HG02678 (cell line): ENCODE data around the gene ARID4A.
"Not testable (repeated sequence)": the region's sequence is repeated elsewhere in the genome, so short reads cannot be mapped to it uniquely, and the experiment has no call there.

ENCODE experiments used
- ATAC-seq: cut with Tn5 transposase; IDR thresholded peaks from one replicate; pipeline ENCODE4 v1.9.1; 2021; ENCODE audit warnings: mild to moderate bottlenecking, moderate library complexity; ENCODE audit not compliant: unreplicated experiment

The ARID4A gene

DNA sequence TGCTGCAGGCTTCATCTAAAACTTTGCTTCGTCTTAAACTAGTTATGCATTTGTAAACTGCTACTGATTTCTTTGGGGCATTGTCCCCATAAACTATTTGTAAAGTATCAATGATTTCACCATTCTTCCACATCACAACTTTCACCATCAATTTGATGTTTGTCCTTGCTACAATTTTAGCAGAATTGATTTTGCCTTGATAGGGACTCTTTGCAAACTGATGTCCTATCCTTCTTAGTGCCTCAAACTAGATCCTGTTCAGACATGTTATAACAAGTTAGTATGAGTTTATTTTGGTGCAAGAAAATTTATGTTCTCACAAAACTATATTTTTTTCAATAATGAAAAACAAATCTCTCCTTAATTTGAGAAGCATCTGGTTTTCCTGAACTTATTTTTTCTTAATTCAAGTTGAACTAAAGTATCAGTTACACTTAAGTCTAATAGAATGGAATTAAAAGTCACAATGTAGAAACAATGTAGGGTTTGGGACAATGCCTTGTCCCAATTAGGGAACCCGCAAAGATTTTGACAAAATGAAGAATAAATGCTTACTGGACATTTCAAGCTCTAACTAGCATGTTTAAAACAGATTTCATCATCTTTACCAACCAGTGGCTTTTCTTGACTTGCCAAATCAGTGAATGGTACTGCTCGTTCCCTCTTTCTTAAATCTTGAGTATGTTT is 10.1 kb upstream of the ARID4A start:
- no peak for ATAC-seq

DNA sequence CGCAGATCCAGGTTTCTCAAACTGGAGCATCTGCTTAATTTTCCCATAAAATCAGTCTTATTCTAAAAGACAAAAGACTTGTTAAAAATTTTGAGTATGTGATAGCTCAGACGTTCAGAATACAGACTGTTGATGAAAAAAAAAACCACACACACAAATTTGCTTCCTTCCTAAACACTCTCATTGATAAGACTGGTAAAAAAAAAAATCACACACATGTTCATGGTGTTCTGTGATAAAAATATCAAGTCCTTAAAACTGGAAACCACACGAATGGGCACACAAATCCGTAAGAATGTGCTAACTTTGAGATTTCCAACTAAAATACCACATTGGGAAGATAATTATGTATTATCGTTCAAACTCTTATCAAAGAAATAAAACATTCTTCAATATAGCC is 6.7 kb upstream of the ARID4A start:
- ATAC-seq = no peak

DNA sequence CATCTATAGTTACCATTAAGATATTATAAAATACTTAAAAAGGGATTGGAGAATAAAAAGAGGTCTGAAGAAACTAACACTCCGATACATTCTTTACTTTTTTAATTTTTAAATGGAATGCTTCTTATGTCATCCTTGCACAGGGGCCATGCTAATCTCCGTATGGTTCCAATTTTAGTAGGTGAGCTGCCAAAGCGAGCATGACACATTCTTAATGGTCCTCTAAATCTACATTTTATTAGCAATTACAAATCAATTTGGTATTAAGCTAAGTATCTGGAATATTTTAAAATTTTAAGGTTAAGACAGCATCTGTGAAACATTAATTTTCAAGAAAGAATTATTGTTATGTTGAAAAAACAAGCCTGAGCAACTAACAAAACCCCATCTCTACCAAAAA is 6.2 kb upstream of the ARID4A start:
- ATAC-seq = no peak

DNA sequence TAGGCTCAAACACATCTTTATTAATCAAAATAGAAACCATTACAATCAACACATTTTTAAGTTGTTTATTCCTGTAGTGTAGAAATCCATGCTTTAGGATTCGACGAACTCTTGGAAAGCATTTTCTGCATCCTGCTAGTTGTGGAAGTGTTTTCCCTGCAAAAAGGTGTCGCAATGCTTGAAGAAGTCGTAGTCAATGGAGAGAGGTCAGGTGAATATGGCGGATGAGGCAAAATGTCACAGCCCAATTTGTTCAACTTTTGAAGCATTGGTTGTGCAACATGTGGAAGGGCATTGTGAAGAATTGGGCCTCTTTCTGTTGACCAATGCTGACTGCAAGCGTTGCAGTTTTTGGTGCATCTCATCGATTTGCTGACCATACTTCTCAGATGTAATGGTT is 4.2 kb upstream of the ARID4A start:
- no peak for ATAC-seq

DNA sequence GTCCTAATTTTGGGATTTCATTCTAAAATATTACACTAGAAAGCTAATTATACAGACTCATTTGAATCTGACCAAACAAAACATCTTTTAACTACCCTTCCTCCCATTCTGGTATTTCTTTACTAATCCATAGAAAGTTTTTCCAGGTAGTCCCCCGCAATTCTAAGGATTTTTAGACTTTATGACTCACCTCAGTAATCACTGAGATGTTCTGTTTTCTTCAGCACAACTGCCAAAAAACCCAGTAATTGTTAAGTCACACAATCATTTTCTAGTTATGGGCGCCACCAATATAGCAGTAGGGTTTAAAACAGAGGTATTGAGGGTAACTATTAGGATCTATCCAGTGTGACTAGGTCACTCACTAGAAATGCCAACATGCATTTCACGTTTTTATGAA is 1.6 kb upstream of the ARID4A start:
- ATAC-seq = no peak

DNA sequence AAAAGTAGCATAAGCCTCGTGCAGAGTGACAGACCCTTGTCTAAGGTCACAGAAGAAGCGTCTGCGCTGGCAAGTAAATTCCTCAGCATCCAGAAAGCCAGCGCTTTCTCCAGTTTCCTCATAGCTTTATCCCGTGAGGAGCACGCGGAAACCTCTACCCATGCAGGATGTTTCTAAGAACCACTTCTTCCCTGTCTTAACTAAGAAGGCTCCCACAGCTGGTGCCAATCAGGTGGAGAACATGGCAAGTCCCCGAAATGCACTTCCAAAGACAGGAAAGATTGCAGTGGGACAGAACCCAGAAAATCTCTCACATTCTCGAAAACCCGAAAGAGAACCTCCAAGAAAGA is 968 bp upstream of the ARID4A start:
- ATAC-seq = no peak

DNA sequence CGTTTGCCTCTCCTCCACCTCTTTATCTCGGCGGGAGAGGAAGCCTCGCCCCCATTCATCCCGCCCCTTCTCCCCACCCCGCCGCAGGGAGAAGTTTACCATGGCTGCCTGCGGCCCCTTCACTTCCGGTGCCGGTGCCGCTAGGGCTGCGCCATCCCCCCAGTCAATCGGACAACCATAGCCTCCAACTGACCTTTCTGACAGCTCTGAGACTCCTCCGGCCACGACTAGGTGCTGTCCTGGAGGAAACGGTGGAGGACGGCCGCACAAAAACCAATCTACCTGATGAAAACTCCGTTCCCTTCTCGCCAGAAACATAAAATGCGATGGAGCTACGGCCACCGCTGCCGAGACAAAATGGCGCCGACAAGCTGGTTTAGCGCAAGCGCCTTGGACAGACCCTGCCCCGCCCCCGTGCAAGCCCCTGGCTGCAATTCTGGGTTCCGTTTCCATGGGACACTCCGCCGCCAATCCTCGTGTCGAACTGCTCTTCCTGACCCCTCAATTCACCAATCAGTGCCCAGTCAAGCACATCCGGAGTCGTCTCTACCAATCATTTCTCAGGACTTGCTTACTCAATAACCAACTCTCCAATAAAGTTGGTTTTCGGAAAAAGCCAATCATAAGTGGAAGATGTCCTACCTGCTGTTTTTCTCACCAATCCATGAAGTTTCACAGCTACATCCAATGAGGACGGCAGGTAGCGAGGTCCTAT is 436 bp upstream of the ARID4A start:
- peak; percentile 84 for ATAC-seq

DNA sequence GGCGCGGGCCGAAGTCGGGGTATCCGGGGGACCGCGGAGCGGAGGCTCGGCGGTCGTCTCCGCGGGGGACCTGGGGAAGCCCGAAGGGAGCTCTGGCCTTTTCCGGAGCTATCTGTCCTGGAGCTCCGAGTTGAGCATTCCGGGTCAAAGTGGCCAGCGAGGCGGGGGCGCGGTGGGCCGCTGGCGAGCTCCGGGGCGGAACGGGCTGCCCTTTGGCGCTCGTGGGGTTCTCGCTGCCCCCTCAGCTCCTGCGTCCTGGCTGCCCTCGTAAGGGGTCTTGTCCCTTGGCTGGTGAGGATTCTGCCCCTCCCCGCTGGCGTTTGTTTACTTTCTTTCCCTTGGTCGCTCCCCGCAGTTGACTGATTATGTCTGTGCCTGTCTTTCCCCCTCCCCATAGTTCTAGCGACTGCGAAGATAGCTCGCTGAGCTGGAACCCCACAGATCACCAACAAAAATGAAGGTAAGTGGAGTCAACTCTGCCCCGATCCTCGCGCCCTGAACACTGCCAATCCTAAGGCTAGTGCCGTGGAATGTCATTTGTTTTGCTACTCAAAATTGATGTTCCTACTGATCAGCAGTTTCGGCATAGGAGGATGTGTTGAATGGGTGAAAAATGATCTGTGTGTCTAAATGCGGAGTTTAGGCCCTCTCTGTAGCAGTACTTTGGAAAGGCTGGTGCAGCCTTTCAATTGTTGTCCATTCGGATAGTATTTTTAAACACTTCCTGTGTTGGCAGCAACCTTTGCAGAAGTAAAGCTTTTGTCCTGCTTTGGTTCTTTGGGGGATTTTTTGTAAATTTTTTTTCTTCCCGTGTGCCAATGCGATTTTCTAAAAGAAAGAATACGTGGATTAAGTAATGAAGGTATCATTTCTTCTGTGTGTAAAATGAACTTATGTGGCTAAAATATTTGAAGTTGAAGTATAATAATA is 1.3 kb downstream of the ARID4A start:
- ATAC-seq = no peak

DNA sequence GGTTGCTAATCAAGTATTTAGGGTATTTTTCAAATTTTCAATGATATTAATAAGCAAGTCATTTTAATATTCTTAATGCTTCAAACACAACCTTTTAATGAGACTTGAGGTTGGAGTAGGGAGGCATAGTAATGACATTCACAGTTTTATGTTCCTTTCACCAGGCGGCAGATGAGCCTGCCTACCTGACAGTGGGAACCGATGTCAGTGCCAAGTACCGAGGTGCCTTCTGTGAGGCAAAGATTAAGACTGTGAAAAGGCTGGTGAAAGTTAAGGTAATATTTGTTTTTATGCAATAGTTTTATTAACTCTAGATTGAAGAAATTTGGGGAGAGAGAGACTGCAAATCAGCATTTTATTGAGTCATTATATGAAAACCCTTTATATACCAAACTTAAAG is 3.1 kb downstream of the ARID4A start:
- ATAC-seq = no peak

DNA sequence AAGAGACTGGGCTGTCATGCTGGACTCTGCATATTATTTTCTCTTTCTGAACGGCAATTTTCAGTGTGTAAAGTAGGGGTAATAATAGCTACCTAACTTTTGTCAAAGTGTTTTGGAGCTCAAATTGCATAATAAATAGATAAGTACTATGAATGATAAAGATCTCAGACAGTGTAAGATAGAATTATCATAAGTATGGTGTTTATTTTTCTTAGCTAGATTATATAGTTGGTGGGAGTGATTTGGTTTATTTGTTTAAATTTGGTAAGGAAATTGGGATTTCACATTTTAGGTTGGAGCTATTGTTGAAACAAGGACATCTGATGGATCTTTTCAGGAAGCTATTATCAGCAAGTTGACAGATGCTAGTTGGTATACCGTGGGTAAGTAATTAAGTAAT is 7.4 kb downstream of the ARID4A start:
- ATAC-seq = no peak

DNA sequence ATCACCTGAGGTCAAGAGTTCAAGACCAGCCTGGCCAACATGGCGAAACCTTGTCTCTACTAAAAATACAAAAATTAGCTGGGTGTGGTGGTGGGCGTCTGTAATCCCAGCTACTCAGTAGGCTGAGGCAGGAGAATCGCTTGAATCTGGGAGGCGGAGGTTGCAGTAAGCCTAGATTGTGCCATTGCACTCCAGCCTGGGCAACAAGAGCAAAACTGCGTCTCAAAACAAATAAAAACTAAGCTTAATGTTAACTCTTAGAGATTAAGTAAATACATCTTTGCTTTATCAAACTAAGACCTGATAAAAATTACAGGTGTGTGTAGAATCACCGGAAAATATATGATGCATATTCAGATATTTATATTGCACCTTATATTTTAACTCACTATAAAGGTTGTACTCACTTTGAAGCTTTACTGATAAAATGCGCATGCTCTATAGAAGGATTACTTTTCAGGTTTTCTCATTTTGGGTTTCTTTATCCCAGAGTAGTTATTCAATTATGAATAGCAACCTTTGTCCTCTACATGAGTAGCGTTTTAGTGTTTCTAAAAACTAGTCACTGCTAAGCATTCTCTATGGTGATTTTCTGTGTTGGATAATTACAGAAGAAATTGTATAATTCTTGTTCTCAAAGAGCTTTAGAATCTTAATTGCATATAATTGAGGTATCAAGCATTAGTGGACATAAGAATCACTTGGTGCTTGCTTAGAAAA is 9.4 kb downstream of the ARID4A start:
- no peak for ATAC-seq

DNA sequence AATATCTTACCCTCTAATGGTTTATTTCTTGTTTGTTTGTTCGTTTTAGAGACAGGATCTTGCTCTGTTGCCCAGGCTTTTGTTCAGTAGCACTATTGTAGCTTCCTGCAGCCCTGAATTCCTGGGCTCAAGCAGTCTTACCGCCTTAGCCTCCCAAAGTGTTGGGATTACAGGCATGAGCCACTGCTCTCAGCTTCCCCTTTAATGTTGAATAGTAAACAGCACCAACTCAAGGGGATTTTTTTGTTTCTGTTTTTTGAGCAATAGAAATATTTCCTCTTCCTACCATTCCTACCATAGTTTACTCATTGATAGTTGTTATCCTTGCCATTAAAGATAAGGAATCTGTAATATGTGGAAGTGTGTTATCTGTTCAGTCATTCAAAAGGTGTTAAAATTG is 10.7 kb downstream of the ARID4A start:
- no peak for ATAC-seq

DNA sequence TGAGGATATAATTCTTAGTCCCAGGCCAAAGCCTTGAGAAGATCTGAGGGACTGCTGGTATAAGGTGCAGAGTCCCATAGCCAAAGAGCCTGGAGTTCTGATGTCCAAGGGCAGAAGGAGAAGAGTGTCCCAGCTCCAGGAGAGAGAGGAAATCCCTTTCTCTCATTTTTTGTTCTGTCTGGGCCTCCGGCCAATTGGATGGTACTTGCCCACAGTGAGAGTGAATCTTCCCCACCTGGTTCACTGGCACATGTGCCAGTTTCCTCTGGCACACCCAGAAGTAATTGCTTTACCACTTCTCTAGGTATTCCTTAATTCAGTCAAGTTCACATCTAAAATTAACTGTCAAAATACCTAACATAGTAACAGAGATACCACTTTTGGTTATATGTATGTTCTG is 15.3 kb downstream of the ARID4A start:
- ATAC-seq = no peak

DNA sequence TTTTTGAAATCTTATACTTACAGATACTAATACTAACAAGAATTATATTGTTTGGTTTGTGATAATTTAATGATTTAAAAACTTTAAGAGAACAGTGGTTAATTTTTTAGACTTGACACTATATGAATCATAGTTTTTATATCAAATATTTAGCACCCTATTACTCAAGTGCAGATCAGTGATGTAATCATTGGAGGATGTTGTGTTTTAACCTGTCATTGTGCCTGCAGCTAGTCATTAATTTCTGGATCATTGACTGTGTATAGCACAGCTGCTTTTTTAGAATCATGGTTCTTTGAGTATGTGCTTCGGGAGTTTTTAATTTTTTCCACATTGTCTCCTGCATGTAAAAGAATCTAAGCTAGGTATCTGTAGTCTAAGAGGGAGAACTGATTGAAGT is 17.3 kb downstream of the ARID4A start:
- ATAC-seq = no peak

DNA sequence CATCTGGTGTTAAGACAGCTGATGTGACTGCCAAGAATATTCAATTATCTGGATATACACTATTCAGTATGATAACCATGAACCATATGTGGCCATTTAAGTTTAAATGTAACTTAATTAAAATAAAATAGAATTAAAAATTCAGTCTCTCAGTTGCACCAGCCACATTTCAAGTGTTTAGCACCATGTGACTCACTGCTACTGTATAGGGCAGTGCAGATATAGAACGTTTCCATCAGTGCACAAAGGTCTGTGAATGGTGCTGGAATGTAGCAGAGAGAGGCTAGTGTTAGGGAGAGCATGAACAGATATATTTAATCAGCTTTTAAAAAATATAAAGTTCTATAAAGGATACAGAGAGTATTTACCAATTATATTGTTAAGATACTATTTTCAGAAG is 28.7 kb downstream of the ARID4A start:
- no peak for ATAC-seq

DNA sequence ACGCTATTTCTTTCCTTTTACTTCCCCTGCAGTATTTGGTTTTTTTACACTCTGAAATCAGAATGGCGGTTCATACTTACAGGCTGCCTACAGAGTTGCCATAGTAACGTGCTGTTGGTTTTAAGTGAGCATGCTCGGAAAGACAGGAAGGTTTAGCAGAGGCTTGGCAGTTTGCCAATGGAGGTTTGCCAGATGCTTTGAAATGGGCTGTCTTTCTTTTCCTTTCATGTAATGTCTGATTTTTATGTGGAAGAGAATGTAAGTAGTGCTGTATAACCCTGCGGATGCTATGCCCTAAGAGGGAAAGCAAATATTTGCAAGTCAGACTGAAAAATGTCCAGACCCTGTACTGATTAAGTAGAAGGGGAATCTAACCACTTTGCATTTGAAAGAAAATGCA is 32.8 kb downstream of the ARID4A start:
- ATAC-seq = peak; percentile 96

DNA sequence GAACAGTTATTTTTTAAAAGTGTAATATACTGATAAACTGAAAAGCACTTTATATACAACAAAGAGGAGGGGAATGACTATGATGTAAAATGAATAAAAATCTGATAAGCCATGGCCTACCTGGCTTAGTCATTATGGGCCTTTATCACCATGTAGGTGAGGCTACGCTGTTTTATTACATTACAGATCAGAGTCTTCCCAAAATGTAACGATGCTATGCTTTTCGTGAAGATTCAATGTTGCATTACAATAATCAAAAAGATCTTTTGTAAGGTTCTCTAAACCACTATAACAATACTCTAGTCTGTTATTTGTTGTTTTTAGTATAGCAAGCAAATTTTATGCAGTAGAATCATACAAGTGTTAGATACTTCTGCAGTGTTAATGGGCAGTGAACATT is 34.2 kb downstream of the ARID4A start:
- ATAC-seq = no peak

DNA sequence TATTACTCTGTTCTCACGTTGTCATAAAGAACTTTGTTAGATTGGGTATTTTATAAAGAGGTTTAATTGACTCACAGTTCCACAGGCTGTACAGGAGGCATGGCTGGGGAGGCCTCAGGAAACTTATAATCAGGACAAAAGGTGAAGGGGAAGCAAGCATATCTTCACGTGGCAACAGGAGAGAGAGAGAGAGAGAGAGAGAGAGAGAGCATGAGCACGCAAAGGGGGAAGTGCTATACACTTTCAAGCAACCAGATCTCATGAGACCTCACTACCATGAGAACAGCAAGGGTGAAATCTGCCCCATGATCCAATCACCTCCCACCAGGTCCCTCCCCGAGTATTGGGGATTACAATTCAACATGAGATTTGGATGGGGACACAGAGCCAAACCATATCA is 41.3 kb downstream of the ARID4A start:
- ATAC-seq = not testable (repeated sequence)

DNA sequence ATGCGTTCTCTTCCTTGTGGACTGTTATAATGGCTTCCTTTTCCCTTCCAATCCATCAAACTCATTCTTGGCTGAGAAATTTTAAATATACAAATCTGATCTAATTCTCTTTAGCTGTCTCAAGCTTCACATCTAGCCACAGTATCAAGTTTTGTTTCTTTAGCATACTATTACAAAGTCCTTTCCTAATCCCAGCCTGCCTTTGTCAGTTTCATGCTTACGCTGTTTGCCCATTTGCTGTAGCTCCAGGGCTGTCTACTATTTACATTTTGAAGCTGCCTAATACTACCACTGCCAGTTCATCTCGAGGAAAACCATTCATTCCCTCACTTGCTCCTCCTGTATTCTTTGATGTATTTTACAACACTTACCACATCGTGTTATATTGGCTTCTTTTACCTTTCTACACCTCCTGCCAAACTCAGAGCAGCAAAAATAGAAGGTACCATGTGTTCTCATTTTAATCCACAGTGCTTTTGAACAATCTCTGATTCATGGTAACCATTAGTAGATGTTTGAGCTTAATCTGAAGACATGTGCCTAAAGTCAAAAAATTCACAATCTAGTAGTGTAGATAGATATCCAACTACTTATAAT is 42.9 kb downstream of the ARID4A start:
- no peak for ATAC-seq

DNA sequence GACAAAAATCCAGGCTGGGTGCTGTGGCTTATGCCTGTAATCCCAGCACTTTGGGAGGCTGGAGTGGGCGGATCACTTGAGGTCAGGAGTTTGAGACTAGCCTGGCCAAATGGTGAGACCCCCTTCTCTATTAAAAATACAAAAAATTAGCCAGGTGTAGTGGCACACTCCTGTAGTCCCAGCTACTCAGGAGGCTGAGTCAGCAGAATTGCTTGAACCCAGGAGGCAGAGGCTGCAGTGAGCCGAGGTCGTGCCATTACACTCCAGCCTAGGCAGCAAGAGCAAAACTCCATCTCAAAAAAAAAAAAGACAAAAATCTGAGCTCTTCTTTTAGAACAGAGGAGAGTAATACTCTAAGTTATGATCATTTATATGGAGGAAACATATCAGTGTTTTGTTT is 45.2 kb downstream of the ARID4A start:
- ATAC-seq = not testable (repeated sequence)
